CMK (cell line): Measurements from ENCODE around the gene RNU1-3.
"Not testable (repeated sequence)": the region's sequence is repeated elsewhere in the genome, so short reads cannot be mapped to it uniquely, and the experiment has no call there.

Experiments used
- DNase-seq: peaks from one replicate; pipeline ENCODE4 v3.0.0-alpha.2; 2010; ENCODE audit warnings: low read depth

RNU1-3 gene

DNA sequence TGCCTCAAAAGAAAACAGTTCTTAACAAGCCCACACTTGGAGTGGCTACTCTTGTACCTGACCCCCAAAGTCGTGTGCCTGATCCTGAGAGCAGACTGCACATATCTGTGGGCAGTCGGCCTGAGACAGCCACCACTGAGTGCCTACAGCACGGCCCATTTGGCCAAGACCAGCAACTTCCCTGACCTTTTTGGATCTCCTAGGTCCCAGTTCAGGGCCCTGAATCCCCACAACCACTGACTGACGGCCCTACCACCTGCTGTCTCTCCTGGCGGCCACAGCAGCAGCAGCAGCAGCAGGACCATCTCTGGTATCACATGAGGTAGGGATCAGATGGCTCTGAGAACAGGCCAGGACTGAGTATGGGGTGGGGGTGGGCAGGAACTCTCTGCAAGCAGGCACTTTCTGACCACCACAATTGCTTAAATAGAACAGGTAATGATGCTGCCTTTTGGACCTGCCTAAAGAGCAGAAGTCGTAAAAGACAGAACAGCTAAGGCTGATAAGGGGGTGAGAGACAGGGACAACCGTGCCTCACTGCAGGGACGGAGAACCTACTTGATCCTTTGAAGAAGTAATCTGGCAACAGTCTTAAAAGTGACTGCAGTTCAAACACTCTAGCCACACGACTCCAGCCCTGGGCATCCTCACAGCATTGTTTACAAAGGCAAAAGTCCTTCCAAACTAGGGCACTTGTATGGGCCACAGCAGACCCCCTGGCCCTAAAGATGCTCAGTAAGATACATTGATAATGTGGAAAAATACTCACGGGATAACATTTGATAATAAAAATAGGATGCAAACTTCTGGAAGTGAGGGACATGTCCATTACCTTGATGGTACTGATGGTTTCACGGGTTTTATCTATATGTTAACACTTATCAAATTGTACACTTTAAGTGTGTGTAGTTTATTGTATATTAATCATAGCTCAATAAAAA is 27.4 kb downstream of the RNU1-3 start:
- not testable (repeated sequence) for DNase-seq

GRCh38 chr1:16637941-16638778 is 28.6 kb downstream of the RNU1-3 start:
- not testable (repeated sequence) for DNase-seq

- DNase-seq, result not testable (repeated sequence)
Observed at GRCh38 chr1:16636551-16637195, 30.1 kb downstream of the RNU1-3 start.

- not testable (repeated sequence) for DNase-seq
Observed at GRCh38 chr1:16635959-16636358, 30.8 kb downstream of the RNU1-3 start.

DNA sequence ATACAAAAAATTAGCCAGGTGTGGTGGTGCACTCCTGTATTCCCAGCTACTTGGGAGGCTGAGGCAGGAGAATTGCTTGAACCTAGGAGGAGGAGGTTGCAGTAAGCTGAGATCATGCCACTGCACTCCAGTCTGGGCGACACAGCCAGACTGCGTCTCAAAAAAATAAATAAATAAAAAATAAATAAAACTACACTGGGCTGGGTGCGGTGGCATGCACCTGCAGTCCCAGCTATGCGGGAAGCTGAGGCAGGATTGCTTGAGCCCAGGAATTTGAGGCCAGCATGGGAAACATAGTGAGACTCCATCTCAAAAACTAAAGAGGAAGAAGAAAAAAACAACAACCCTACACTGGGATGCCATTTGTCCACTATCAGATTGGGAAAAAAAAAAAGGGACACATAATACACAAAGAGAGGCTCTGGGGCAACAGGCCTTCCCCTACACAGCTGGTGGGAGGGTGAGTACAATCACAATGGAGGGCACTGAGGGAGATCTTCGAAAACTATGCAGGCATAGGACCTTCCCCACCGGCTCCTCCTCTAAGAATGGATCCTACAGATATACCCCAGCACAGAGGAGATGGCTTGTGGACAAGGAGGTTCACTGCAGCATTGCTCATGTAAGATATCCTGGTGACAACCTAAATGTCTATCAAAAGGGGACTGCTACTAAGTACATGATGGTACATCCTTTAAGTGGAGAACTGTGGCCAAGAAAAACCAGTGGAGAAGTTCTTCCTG is 33.0 kb downstream of the RNU1-3 start:
- not testable (repeated sequence) for DNase-seq

- not testable (repeated sequence) for DNase-seq
Observed at GRCh38 chr1:16632044-16632850, 34.5 kb downstream of the RNU1-3 start.

- DNase-seq, result no peak
Observed at GRCh38 chr1:16631248-16632043, 35.3 kb downstream of the RNU1-3 start.

- no peak for DNase-seq
Observed at GRCh38 chr1:16630661-16631247, 36.0 kb downstream of the RNU1-3 start.

GRCh38 chr1:16629916-16630530 is 36.7 kb downstream of the RNU1-3 start:
- not testable (repeated sequence) for DNase-seq

GRCh38 chr1:16628361-16629111 is 38.2 kb downstream of the RNU1-3 start:
- peak; percentile 90 for DNase-seq

GRCh38 chr1:16626409-16626983 is 40.3 kb downstream of the RNU1-3 start:
- DNase-seq, result not testable (repeated sequence)

- no peak for DNase-seq
Observed at GRCh38 chr1:16625497-16626408, 41.0 kb downstream of the RNU1-3 start.

- not testable (repeated sequence) for DNase-seq
Observed at GRCh38 chr1:16623812-16624719, 42.7 kb downstream of the RNU1-3 start.

GRCh38 chr1:16623337-16623736 is 43.4 kb downstream of the RNU1-3 start:
- not testable (repeated sequence) for DNase-seq

DNA sequence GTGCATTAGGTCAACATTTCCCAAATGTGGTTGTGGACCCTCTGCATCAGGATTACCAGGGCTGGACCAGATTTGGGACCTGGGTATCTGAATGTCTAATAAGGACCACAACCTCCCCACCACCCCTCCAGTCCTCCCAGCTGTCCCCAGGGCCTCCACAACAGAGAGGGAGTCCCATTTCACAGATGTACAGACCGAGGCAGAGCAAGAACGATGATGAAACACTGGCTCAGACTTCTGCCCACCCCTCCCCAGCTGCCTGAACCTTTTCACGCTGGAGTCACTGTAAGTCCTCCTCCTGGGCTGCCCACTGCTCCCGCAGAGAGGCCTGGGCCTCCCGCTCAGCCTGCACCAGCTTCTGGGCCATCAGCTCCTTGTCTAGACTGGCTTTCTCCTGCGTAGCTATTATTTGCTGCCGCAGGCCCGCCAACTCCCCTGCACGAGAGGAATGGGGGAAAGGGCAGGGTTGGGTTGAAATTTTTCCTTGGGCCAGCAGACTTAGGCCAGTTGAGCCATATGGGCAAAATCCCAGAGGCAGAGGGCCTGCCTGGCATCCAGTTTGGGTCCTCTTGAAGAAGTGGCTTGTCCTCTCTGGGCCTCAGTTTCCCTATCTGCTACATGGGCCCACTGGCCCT is 45.0 kb downstream of the RNU1-3 start:
- DNase-seq, result not testable (repeated sequence)
